GM19468 (cell line): ENCODE measurements around the gene HADH.

Source experiments
- ATAC-seq: cut with Tn5 transposase; IDR thresholded peaks from one replicate; pipeline ENCODE4 v1.9.1; 2021; ENCODE audit warnings: mild to moderate bottlenecking, moderate library complexity, moderate number of reproducible peaks; ENCODE audit not compliant: unreplicated experiment; ENCODE audit errors: extremely low read depth

HADH gene

DNA sequence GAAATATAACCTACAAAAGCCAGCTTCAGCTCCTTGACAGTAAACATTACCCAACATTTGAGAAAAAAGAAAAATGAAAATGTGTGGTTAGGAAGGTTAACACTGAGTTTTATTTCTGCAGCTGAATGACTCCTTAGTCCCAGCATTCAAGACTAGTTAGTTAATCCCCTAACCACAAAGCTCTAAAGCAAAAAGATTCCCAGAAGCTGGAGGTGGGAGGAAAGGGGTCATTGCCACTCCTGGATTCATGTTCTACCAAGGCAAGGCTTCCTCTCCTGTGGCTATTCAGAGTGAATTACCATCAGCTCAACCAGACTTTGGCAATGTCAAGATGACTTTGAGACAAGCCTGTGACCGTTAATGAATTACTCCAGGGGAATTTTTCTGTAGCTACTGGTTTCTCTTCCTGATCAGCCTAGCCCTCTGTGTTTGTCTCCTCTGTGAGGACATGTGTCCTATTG, 63.6 kb downstream of the HADH start:
- peak; percentile 90 for ATAC-seq

DNA sequence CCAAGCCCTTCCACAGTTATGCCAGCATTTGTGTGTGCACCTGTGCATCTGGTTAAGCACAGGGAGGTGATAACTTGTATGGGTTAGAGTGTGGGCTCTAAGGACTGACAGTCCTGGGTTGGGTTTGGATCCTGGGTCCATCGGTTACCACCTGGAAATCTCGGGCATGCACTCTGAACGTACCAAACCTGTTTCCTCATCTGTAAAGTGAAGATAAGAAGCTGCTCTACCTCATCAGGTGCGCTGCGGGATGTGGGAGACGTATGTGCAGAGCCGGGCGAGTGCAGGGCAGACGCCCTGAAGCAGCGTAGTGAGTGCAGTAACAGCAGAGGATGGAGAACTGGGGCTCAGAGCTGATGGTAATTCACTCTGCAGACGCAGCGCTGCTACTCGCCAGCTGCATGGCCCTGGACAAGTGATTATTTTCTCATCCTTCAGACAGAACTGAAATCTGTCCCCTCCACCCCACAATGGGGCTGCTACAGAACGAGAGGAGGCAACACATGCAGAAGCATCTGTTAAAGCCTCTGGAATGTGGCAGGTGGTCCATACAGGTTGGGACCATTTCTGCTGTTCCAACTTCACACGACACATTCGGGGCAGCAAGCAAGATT, 64.4 kb downstream of the HADH start:
- ATAC-seq: no peak

DNA sequence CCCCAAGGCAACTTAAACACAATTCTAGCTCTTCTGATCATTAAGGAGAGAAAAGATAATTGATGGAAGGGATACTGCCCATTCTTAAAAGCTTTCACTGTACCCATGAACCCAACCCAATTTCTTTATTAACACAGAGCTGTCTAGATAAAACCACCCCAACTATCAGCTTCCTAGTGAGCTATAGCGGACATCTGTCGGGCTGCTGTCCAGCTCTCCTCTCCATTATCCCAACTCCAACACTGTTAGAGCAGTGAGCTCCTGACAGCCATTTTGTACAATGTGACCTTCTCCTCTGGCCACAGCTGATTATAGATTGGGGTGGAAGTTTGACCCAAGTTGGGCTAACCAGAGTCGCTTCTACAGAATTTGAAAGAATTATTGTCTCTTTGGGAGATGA, 66.1 kb downstream of the HADH start:
- ATAC-seq: no peak

DNA sequence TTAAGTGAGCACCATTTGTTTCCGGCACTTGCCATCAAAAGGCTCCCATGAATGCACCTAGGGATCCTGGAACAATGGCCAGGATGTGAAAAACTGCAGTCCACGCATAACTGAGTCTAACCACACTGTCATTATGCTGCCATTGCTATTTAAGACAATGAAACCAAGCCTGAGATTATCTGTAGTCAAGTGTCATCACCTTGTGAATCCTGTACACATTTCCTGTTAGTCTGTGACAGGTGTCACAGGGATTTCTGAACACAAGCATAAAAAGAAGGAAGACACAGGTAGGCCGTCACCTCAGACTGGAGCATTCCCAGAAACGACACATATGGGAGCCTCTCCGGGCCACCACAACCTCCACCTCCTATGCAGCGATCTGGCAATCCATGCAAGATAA, 66.7 kb downstream of the HADH start:
- ATAC-seq: no peak

DNA sequence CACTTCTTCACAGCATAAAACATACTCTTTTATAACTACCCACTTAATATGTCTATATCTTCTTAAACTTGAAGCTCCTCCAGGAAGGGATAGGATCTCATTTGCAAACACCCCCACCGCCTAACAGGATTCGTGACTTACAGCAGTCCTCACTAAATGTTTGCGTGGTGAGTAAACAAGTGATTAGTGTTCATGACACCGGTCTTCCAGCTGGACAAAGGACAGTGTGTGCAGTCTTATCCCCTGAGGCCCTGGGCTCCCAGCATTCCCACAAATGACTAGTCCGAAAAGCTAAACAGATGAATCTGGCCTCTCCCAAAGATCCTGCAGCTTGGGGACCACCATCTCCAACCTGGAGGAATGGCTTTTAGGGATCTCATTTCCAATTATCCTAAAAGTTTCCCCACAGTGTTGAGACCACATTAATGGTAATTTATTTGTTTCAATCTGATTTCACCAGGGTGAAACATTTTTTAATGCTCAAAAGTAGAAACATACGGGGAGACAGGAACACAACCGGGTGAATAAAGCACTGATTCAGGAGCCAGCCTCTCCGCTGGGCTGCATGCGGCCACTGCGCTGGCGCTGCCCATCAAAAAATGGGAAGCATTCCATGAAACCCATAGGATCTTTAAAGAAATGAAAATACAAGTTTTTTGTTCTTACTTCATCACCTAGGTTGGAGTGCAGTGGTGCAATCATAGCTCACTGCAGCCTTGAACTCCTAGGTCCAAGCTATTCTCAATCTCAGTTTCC, 69.2 kb downstream of the HADH start:
- ATAC-seq: no peak

DNA sequence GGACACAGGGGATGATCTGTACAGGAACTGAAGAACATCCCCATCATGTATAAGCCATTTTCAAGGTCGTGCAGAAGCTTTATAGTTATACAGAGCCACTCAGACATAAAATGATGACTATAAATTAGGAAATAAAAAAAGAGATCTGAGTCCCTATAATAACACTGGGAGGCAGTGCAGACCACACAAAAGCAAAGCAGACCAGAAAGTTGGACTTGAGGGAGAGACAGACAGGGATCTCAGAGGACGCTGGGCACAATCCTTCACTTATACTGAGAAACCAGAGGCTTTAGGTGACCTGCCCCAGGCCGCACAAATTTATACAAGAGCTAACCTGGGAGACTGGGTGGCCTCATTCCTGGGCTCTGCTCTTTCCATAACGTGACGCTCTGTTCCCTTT, 70.5 kb downstream of the HADH start:
- no peak for ATAC-seq

DNA sequence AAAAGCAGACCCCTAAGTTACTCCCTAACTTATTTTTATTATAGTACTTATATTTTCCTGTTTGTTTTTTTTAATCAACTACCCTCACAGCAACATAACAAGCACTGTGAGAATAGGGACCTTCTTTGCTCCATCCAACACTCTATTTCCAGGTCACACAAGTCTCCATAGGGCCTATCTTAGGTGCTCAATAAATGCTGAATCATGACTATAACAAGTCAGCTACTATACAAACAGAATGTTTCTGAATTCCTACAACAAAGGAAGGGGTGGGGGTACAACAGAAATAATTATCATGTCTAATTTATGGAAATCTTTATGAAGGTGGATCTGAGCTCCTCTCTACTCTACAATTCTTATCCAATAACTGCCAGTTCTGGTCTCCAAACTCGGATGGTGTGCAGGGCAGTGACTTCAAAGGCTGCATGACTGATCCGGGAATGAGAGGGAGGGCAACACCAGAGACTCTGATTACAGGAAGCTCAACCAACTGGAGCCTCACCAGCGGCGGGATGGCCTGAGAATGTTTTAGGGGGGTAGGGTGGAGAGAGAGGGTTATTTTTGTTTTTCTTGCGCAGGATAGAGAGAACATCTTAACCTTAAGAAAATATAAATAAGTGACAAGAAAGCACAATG, 71.1 kb downstream of the HADH start:
- no peak for ATAC-seq

DNA sequence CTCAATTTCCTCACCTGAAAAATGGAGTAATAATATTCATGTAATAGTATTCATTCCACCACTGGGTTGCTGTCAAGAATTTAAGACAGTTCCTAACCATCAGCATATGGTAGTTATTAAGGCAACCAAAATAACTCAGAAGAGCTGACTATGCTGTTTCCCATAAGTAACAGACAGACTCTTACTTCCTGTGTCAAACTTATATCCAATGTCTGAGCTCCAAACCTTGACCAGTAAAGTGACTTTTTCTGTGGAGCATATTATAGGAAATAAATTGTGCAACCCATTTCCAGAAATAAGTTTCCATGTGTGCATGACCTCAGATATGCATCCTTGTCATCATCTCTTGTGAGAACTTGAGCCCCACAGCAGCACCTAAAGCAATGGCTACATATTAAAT, 78.8 kb downstream of the HADH start:
- no peak for ATAC-seq

DNA sequence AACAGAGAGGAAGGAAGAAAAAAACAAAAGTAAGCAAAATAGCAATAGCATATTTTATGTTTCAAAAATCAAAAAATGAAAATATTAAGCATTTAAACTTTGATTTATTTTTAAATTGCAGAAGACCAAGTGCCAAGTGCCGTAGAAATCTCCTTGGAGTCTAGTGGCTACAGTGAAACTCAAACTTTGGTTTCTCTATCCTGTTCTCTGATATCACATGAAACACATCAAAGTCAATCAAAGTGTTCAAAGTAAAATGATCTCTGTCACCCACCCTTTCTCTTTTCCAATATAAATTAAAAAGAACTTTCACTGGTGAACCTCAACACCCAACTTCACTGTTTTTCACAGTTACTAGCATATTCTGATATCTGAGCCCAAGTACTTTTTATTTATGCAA, 81.1 kb downstream of the HADH start:
- ATAC-seq: no peak

DNA sequence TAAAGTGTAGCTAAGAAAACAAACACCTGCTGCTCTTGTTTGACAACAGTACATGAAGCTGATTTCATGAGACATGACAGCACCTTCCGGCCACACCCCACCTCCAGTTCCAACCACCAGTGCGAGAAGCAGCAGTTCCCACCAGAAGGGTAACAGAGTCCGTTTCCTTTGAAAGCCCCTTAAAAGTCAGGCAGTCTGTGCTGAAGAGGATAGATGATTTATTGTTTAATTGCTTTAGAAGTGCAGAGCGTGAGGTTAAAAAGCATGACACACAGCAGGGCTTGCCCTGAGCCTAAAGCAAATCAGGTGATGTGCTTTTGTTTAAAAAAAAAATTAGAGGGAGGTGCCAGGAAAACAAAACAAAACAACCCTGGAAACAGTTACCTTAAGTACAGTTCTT, 82.6 kb downstream of the HADH start:
- no peak for ATAC-seq

DNA sequence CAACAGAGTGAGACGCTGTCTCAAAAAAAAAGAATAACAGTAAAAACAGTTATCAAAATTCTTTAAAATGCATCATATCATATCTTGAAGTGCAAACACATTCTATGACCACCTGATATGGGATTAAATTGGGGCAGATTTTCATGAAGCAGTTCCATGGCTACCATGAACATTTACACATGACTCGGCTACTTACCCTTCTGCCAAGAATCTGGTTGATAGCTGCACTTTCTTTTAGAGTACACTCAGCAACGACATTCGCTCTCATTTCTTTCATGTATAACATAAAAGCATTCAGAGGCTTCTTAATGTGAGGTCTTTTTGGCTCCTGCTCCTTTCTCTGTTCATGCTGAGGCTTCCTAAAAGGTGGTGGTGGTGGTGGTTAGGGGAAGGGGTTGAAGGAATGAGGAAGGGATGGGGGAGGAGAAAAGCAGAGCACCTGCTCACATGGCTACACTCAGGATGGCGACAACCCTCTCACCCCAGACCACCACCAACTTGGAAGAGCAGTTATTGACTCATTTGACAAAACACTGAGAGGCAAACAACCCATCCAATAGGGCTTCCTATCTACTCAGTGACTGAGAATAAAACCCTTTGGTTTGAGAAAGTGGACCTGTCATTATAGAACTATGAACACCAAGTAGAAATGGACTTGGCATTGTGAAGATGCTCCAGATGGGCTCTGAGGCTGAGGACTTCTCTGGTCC, 88.5 kb downstream of the HADH start:
- ATAC-seq: no peak

DNA sequence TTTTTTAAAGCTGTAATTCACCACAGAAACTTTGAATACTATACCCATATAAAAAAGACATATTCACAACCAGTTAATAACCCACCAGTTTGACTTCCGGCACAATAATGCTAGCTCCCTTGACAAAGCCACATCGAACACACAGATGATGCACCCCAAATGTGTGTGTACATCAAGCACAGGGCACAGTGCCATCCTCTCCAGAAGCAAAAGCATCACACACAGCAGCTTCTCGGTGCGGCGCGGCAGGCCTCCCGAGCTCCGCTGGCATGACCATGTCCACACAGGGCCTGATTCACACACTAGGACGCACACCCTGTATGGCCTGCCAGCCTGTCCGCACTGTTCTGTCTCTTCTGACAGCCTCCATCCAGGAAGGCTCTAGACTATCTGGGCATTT, 91.1 kb downstream of the HADH start:
- no peak for ATAC-seq

DNA sequence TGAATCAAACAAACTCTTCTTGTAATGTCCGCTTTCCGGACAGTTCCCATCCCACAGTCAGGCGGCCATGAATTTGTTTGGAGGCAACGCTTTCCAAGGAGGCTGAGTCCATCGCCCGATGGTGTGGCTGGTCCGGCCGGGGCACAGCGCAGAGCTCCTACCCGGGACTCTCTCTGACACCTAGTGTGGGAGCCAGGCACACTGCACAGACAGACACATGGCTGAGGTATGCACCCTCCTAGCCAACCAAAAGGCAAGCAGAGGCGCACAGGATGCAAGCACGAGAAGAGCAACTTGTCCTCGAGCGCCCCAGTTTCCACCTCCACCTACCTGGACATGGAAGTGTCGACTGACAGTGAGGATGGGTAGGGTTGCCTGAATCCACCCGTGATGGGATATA, 91.6 kb downstream of the HADH start:
- ATAC-seq: no peak
